CD14-positive monocyte (primary cell): ENCODE measurements around the gene P3H4. TPM values are rescaled to one million over a fixed set of nuclear protein-coding genes. Genes with fewer than 3 reads are reported as not detected.

Experiments used
- DNase-seq, 3 donors: peaks; one replicate each; pipeline ENCODE4 v3.0.0-alpha.2; 2011 to 2022
- H2AFZ ChIP-seq: 2 replicates; pipeline ENCODE4 v1.6.0; 2012; ENCODE audit warnings: mild to moderate bottlenecking, low read depth, low read length, inconsistent platforms; ENCODE audit not compliant: insufficient read depth, poor library complexity, severe bottlenecking
- H3K27ac ChIP-seq, 2 donors: 1 replicate in 1 of 2; 2 replicates in 1 of 2; pipeline ENCODE4 v1.5.1; 2012 to 2013; ENCODE audit warnings: low read length in 2 of 2, control low read depth in 1 of 2, inconsistent platforms in 1 of 2, low read depth in 1 of 2, mild to moderate bottlenecking in 1 of 2
- H3K27me3 ChIP-seq, 2 donors: one replicate each; pipeline versions ENCODE4 v1.6.0 to v1.6.1; 2011 to 2013; ENCODE audit warnings: low read length in 2 of 2; ENCODE audit not compliant: control insufficient read depth in 2 of 2, insufficient read depth in 2 of 2
- H3K36me3 ChIP-seq, 2 donors: replicated peaks in 1 of 2; 1 replicate in 1 of 2; 2 replicates in 1 of 2; pipeline versions ENCODE4 v1.5.1 to v1.6.1; 2012 to 2013; ENCODE audit warnings: low read length in 2 of 2, control low read depth in 1 of 2, inconsistent platforms in 1 of 2, mild to moderate bottlenecking in 1 of 2; ENCODE audit not compliant: insufficient read depth in 2 of 2, control insufficient read depth in 1 of 2
- H3K4me1 ChIP-seq, 2 donors: 1 replicate in 1 of 2; 2 replicates in 1 of 2; pipeline versions ENCODE4 v1.5.1 to v1.6.1; 2012 to 2013; ENCODE audit warnings: low read length in 2 of 2, control low read depth in 1 of 2, inconsistent platforms in 1 of 2, mild to moderate bottlenecking in 1 of 2, moderate library complexity in 1 of 2; ENCODE audit not compliant: insufficient read depth in 2 of 2, control insufficient read depth in 1 of 2
- H3K4me2 ChIP-seq: replicated peaks from 2 replicates; pipeline ENCODE3; 2012; ENCODE audit warnings: low read length, moderate library complexity, mild to moderate bottlenecking; ENCODE audit not compliant: poor library complexity, severe bottlenecking; ENCODE audit errors: extremely low read depth
- H3K4me3 ChIP-seq, 3 experiments: fragments of 200-600 bp in 1 of 3; sonication (generic) in 1 of 3; replicated peaks in 1 of 3; 1 replicate in 2 of 3; 2 replicates in 1 of 3; pipeline ENCODE4 v1.5.1; 2011 to 2013; ENCODE audit warnings: low read length in 3 of 3, mild to moderate bottlenecking in 3 of 3, control low read depth in 2 of 3, low read depth in 2 of 3, inconsistent platforms in 1 of 3, moderate library complexity in 1 of 3
- H3K79me2 ChIP-seq: 2 replicates; pipeline ENCODE4 v1.6.0; 2012; ENCODE audit warnings: mild to moderate bottlenecking, control low read depth, inconsistent platforms, low read length, moderate library complexity; ENCODE audit not compliant: insufficient read depth
- H3K9ac ChIP-seq: 2 replicates; pipeline ENCODE4 v1.6.0; 2017; ENCODE audit warnings: low read length, mild to moderate bottlenecking; ENCODE audit not compliant: insufficient read depth, poor library complexity, severe bottlenecking
- H3K9me3 ChIP-seq, 2 donors: replicated peaks in 1 of 2; 1 replicate in 1 of 2; 2 replicates in 1 of 2; pipeline versions ENCODE4 v1.5.1 to v1.6.1; 2012 to 2013; ENCODE audit warnings: low read length in 2 of 2, control low read depth in 1 of 2; ENCODE audit not compliant: control insufficient read depth in 1 of 2, insufficient read depth in 1 of 2
- H4K20me1 ChIP-seq: 2 replicates; pipeline ENCODE4 v1.6.0; 2012; ENCODE audit warnings: mild to moderate bottlenecking, low read length, control low read depth, moderate library complexity; ENCODE audit not compliant: insufficient read depth
- H3K27ac Mint-ChIP-seq, 7 donors: one replicate each; pipeline ENCODE4 v1.8.0; 2020; ENCODE audit warnings: mild to moderate bottlenecking in 7 of 7, mixed read lengths in 7 of 7, moderate library complexity in 6 of 7, inconsistent platforms in 2 of 7
- H3K27me3 Mint-ChIP-seq, 3 donors: one replicate each; pipeline ENCODE4 v1.8.0; 2021 to 2022; ENCODE audit warnings: low read depth in 3 of 3, mild to moderate bottlenecking in 3 of 3, mixed read lengths in 3 of 3, moderate library complexity in 3 of 3, inconsistent platforms in 1 of 3
- H3K36me3 Mint-ChIP-seq, 2 donors: one replicate each; pipeline ENCODE4 v1.8.0; 2020; ENCODE audit warnings: mixed read lengths in 2 of 2, inconsistent platforms in 1 of 2, mild to moderate bottlenecking in 1 of 2
- H3K4me1 Mint-ChIP-seq: one replicate; pipeline ENCODE4 v1.8.0; 2020; ENCODE audit warnings: mild to moderate bottlenecking, mixed read lengths
- H3K4me3 Mint-ChIP-seq, 2 donors: one replicate each; pipeline ENCODE4 v1.8.0; 2020; ENCODE audit warnings: mild to moderate bottlenecking in 2 of 2, mixed read lengths in 2 of 2, moderate library complexity in 1 of 2
- H3K9me3 Mint-ChIP-seq, 7 donors: one replicate each; pipeline ENCODE4 v1.8.0; 2020 to 2022; ENCODE audit warnings: mixed read lengths in 7 of 7, mild to moderate bottlenecking in 6 of 7, moderate library complexity in 6 of 7, inconsistent platforms in 2 of 7
- WGBS: methylation state at CpG from one replicate; pipeline ENCODE4 v1.1.5; 2013; ENCODE audit warnings: missing lambda C conversion rate; ENCODE audit not compliant: insufficient coverage; 5-methylcytosine and 5-hydroxymethylcytosine counted together
- intact Hi-C, 2 donors: fragments of 100-400 bp; cut with micrococcal nuclease; formaldehyde crosslinking; loops; one replicate each; pipeline versions ENCODE4 v1.15.0 to v1.15.1; 2023
- polyA plus RNA-seq, 3 donors: library from polyadenylated mRNA; depleted of rRNA in 1 of 3; unstranded in 2 of 3; stranded (reverse) in 1 of 3; fragments of 300-500 nt in 2 of 3; fragments of >200 nt in 1 of 3; fragmentation: Illumina TruSeq in 2 of 3; gene quantifications; 1 replicate in 2 of 3; 2 replicates in 1 of 3; pipeline ENCODE4 v1.2.3, GENCODE V29; 2012 to 2021
- TF ChIP-seq, protein P1 (sequence below): fragments of 200-600 bp; IDR thresholded peaks from one replicate; pipeline ENCODE4 v1.8.0; 2022; ENCODE audit warnings: antibody characterized with exemption, mild to moderate bottlenecking

P3H4 gene
- polyA plus RNA-seq, 3 donors, result 0.13 to 0.46 (median 0.16) TPM

DNA sequence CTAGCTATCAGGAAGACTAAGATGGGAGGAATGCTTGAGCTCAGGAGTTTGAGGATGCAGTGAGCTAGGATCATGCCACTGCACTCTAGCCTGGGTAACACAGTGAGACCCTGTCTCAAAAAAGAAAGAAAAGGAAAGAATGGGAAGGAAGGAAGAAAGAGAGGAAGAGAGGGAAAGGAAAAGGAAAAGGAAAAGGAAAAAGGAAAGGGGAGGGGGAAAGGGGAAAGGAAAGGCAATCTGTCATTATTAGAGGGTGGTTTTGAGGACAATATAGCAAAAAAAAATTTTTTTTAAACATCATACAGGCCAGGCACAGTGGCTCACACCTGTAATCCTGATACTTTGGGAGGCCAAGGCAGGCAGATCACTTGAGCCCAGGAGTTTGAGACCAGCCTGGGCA, 45.6 kb downstream of the P3H4 start:
- Histone ChIP-seq H3K4me2 (no peak overlapping the region), H3K36me3 (peaks cover 61 to 91% of the 10 kb centered on the region in 2 donors)

DNA sequence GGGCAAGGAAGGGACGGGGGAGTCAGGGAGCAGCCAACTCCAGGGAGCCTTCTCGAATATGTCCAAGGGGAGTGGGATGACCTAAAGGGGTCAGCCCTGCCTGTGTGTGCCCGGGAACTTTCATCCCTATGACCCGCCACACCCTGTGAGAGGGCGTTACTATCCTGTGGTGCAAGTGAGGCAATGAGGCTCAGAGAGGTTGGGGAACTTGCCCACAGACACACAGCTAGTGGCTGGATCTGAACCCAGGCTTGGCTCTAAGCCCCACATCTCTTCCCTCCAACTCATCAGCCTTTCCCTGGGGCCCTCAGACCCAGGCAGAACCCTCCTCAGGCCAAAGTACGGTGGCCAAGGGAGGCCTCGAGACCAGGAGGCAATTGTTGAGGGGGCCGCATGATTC, 48.4 kb downstream of the P3H4 start:
- no peak overlapping the region for H3K4me3 ChIP-seq
- no peaks in the 10 kb centered on the region for H3K9me3 ChIP-seq
- 100% methylated on average over 5 of the region's 8 CpGs for WGBS
- no peak overlapping the region for H3K27ac ChIP-seq
- H3K36me3 Mint-ChIP-seq, result peaks cover 32 to 35% of the 10 kb centered on the region in 2 donors
- no peaks in the 10 kb centered on the region for H3K9me3 Mint-ChIP-seq
- TF ChIP-seq, protein P1, sequence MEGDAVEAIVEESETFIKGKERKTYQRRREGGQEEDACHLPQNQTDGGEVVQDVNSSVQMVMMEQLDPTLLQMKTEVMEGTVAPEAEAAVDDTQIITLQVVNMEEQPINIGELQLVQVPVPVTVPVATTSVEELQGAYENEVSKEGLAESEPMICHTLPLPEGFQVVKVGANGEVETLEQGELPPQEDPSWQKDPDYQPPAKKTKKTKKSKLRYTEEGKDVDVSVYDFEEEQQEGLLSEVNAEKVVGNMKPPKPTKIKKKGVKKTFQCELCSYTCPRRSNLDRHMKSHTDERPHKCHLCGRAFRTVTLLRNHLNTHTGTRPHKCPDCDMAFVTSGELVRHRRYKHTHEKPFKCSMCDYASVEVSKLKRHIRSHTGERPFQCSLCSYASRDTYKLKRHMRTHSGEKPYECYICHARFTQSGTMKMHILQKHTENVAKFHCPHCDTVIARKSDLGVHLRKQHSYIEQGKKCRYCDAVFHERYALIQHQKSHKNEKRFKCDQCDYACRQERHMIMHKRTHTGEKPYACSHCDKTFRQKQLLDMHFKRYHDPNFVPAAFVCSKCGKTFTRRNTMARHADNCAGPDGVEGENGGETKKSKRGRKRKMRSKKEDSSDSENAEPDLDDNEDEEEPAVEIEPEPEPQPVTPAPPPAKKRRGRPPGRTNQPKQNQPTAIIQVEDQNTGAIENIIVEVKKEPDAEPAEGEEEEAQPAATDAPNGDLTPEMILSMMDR, result no peak
- H2AFZ ChIP-seq, result no peak overlapping the region
- no peaks in the 10 kb centered on the region for H3K4me1 Mint-ChIP-seq
- H3K36me3 ChIP-seq, result peaks cover 62 to 84% of the 10 kb centered on the region in 2 donors
- no peaks in the 10 kb centered on the region for H3K79me2 ChIP-seq
- H3K4me3 Mint-ChIP-seq, result no peak overlapping the region
- peaks cover 0 to 3% (median 0%) of the 10 kb centered on the region in 3 donors for H3K27me3 Mint-ChIP-seq
- H3K27ac Mint-ChIP-seq, result no peak overlapping the region
- H3K4me2 ChIP-seq, result no peak overlapping the region
- no peaks in the 10 kb centered on the region for H3K4me1 ChIP-seq
- no peaks in the 10 kb centered on the region for H4K20me1 ChIP-seq
- intact Hi-C loops, result no loop called here
- H3K27me3 ChIP-seq, result no peaks in the 10 kb centered on the region
- DNase-seq, result no peak
- H3K9ac ChIP-seq, result no peak overlapping the region

More for the DNA sequence above, 45.6 kb downstream of the P3H4 start:
- TF ChIP-seq, protein P1, result no peak
- H3K27ac Mint-ChIP-seq, result no peak overlapping the region
- Histone ChIP-seq H3K4me1 (no peaks in the 10 kb centered on the region), H4K20me1 (no peaks in the 10 kb centered on the region), H3K9me3 (no peaks in the 10 kb centered on the region), H3K79me2 (no peaks in the 10 kb centered on the region), H3K4me3 (no peak overlapping the region), H3K9ac (no peak overlapping the region), H2AFZ (no peak overlapping the region), H3K27me3 (no peaks in the 10 kb centered on the region), H3K27ac (no peak overlapping the region)
- no peak for DNase-seq
- intact Hi-C loops, result no loop called here
- no peaks in the 10 kb centered on the region for H3K4me1 Mint-ChIP-seq
- peaks cover 35% of the 10 kb centered on the region in 2 donors for H3K36me3 Mint-ChIP-seq
- no peak overlapping the region for H3K4me3 Mint-ChIP-seq
- no peaks in the 10 kb centered on the region for H3K9me3 Mint-ChIP-seq
- peaks cover 0 to 3% (median 1%) of the 10 kb centered on the region in 3 donors for H3K27me3 Mint-ChIP-seq
